Stimulated activated naive CD4-positive, alpha-beta T cell treated with Interleukin-2 at 50 U/mL for 16 hours (primary cell): Measurements from ENCODE around the gene CFAP69.
A peak's percentile ranks its signal among the peaks of the same experiment; 100 is the strongest.

Source experiments
- DNase-seq: peaks from one replicate; lab custom pipeline; 2025; lab: John Stamatoyannopoulos, UW

The CFAP69 gene, protein sequence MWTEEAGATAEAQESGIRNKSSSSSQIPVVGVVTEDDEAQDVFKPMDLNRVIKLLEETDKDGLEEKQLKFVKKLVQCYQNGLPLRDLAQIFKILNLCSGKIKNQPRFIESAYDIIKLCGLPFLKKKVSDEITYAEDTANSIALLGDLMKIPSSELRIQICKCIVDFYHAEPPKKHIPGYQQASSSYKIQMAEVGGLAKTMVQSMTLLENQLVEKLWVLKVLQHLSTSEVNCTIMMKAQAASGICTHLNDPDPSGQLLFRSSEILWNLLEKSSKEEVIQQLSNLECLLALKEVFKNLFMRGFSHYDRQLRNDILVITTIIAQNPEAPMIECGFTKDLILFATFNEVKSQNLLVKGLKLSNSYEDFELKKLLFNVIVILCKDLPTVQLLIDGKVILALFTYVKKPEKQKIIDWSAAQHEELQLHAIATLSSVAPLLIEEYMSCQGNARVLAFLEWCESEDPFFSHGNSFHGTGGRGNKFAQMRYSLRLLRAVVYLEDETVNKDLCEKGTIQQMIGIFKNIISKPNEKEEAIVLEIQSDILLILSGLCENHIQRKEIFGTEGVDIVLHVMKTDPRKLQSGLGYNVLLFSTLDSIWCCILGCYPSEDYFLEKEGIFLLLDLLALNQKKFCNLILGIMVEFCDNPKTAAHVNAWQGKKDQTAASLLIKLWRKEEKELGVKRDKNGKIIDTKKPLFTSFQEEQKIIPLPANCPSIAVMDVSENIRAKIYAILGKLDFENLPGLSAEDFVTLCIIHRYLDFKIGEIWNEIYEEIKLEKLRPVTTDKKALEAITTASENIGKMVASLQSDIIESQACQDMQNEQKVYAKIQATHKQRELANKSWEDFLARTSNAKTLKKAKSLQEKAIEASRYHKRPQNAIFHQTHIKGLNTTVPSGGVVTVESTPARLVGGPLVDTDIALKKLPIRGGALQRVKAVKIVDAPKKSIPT

DNA sequence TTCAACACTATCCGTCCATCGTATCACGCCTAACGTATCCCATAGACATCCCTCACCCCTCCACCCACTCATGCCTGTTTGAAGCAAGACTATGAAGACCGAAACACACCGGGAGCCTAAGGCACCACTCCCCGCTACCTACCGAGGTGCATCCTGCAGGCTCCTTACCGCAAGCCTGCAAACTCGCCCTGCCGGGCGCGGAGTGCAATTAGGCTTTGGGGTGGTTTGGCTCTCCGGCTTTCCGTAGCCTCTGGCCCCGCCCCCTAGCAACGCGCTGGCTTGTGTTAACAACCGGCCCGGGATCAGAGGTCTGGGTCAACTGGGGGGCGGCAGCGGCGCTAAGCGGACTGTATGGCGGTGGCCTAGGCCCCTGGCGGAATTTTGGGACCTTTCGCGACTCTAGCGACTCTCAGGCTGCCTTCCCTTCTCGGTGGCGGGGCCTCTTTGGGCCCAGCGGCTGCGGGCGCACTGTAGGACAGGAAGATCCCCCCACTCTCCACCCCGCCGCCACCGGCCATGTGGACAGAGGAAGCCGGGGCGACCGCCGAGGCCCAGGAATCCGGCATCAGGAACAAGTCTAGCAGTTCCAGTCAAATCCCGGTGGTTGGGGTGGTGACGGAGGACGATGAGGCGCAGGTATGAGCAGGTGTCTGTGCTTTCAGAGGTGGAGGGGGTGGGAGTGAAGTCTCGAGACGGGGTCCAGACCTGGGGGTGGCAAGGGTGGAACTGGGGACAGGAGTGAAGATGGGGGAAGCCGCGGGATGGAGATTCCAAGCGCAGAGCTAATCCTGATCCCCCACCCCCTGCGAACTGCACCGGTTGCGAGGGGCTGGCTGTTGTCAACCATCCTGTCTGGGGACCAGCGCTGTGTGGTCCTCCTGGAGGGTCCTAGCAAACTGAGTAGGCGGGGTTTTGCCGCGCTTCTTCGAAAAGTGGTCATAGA lies at the start of gene CFAP69:
TSS of gene CFAP69 (plus strand) at position 266 of the 943 bp plus-strand sequence. CDS start at position 517, 251 bp downstream.
- DNase-seq: peak; percentile 82

DNA sequence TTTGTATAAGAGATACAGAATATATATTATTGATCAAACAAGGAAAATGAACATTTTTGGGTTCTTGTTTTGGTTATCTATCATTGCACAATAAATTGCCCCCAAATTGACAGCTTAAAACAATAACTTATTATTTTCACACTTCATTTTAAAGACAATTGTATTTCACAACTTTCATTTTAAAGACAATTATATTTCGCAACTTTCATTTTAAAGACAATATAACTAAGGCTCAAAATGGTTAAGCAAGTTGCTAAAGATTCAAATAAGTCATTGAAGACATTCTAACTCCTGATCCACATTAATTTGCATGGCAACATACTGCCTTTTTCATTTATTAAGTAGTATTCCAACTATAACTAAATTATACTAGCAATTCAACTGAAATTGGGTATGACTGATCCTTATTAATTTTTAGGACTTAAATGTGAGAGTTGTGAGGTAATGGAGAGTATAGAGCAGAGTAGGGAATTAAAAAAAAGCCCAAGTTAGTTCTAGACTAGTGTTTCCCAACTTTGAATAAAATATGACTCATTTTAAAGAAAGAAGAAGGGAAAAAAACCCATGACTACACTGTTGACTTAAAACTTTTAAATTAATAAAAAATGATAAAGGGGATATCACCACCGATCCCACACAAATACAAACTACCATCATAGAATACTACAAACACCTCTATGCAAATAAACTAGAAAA lies 43.3 kb upstream of the CFAP69 start:
- no peak for DNase-seq

DNA sequence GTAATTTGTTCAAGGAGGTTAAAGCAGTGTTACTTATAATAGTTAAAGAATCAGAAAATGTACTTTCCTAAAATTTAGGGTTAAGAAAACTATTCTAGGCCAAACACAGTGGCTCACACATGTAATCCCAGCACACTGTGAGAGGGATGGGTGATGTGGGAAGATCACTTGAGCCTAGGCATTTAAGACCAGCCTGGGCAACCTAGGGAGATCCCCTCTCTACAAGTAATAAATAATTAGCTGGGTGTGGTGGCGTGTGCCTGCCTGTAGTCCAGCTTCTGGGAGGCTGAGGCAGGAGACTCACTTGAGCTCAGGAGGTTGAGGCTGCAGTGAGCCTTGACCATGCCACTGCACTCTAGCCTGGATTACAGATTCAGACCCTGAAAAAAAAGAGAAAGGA lies 37.0 kb upstream of the CFAP69 start:
- no peak for DNase-seq

DNA sequence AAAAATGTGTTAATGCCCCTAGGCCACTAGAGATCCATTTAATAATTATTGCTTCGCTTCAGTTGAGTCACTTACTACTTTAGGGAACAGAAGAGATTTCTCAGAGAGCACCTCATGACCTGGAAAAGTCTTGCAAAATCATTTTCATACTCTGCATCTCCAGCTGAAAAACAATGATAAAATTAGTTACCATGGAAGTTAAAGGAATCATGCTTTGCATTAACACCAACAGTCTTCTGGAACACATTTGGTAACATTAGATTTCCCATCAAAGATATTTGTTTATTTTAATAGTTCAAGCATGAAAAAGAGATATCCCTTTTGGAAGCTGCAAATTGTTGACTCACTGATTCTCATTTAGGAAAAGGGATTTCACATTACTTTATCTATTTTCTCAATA lies 35.2 kb upstream of the CFAP69 start:
- DNase-seq: no peak

DNA sequence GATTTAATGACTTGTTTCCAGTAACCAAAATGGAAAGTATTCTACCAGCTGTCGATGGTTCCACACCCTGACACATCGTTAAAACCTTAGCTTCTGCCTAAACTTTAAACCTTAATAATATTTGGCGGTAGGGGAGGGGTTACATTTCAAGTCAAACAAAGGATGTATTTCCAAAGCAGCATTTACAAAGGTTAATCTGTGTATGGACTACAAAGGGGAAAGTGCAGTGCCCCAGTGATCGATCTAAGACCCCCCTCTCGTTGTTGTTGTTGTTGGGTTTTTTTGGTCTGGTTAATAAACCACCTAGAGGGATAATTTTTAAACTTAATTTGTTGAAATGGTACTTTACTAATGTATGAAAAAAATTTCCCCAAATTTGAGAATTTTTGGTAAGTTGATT lies 34.5 kb upstream of the CFAP69 start:
- no peak for DNase-seq

DNA sequence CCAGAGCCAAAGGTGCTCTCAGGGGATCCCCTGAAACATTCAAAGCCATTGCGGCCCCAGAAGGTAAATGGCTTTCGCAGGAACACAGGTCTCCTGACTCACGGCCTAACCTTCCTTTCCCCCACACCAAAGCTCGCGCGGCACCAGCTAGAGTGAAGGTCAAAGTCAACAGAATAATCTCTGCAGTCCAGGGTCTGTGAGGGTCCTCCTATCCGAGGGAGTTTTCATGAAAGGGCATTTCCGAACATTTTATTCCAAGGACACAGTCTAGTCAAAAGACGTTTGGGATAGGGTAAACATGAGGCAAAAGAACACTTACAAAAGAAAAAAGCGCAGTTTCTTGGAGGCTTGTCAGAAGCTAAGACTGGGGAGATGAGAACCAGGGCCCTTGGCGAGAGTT lies 34.0 kb upstream of the CFAP69 start:
- no peak for DNase-seq

DNA sequence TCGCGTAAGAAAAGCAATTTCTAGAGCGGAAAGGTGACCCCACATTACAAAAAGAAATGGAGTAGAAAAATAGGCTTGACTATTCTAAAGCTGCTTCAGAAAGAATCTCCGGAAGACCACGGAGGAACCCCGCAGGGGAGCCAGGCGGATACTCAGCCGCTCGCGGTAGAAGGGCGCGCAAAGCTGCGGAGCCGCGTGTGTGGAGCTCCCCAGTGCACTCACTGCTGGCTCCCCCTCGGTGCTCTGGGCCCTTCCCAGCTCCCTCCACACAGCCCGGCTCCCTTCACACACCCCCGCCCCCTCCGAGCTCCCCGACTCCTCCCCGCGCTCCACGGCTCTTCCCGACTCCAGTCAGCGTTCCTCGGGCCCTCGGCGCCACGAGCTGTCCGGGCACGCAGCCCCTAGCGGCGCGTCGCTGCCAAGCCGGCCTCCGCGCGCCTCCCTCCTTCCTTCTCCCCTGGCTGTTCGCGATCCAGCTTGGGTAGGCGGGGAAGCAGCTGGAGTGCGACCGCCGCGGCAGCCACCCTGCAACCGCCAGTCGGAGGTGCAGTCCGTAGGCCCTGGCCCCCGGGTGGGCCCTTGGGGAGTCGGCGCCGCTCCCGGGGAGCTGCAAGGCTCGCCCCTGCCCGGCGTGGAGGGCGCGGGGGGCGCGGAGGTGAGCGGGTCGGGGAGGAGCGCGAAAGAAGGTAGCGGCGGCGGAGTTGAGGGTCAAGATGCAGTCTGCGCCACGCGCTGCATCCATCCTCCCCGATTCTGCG lies 33.4 kb upstream of the CFAP69 start, which contains the start of gene STEAP2:
TSS of gene STEAP2 (plus strand) at position 350 of the 758 bp plus-strand sequence. CDS start 13,343 bp downstream, outside the sequence.
- no peak for DNase-seq

DNA sequence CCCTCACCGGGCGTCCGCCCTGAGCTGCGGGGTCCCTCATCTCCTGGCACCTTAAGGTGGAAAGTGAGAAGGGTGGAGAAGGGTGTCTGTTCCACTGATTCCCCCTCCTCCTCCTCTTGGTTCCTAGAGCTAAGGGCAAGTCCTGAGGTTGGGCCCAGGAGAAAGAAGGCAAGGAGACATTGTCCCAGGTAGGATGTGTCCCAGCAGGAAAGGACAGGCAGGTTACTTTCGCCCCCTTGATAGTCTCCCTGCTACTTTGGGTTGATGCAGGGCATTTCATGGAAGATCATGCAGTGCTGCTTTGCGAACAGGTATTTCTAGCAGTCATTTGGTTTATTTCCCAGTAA lies 32.9 kb upstream of the CFAP69 start:
- DNase-seq: no peak

DNA sequence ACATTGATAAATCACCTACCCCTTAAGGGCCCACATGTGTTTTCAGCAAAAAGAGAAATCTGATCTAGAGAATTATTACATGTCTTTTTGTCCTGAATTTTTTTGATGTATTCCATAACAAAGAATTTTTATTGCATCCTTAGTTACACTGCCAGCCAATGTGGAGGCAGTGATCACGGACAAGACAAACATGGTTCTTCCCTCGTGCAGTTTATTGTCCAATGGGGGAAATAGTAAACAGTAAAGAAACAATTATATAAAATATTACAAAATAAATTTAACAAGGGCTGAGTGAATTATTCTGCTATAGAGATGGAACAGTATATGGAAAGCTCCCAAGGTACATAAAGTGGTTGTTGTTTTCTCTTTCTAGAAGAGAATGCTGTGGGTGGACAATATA lies 31.5 kb upstream of the CFAP69 start:
- no peak for DNase-seq

DNA sequence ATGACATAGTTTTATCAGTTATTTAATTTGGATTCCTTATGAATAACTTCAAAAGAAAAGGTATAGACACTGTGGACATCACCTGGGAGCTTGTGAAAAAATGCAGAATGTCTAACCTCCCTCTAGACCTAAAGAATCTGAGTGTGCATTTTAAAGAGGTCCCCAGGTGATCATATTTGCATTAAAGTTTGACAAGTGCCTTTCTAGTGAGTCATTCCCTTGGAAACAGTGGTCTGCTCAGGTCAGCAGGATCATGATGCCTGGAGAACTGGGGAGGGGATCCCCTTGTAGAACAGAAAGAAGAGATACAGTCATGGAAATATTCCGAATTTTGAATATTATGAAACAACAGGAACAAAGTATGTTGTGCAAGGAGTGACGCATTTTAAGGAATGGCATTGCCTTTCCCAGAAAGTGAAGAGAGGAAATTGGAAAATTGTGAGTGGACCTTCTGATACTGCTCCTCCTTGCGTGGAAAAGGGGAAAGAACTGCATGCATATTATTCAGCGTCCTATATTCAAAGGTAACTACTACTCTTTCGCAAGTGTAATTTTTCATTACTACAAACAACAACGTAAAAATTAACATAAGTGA lies 28.8 kb upstream of the CFAP69 start:
- no peak for DNase-seq

DNA sequence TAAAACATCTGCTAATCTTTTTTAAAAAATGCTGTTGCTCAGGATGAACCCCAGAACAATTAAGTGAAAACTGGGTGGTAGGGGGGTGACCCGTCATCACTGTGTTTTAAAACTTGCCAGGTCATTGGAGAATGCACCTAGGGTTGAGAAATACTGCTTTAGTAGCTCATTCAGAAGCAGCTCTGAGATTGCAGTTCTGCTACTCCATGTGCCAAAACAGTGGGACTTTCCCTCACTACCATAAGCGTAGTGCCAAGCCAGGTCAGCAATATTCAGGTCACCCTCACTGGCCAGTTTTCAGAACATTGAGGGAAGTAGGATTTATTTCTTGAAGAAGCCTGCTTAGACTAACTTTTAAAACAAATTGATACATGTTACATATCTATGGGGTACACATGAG lies 28.2 kb upstream of the CFAP69 start:
- DNase-seq: no peak

DNA sequence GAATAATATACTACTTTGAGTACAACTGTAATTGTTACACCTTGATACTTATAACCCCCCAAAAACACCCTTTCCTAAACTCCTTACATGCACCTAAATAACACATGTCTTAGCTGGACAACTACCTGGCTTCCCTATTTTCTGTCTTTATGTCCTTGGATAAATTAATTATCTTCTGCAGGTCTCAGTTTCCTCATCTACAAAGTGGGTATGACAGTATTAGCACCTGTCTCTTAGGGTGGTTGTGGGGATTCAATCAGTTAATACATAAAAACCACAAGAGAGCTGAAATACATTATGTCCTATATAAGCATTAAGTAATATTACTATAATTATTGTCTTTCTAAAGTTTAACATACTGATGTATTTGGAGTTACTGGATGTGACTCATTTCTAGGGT lies 22.6 kb upstream of the CFAP69 start:
- no peak for DNase-seq

DNA sequence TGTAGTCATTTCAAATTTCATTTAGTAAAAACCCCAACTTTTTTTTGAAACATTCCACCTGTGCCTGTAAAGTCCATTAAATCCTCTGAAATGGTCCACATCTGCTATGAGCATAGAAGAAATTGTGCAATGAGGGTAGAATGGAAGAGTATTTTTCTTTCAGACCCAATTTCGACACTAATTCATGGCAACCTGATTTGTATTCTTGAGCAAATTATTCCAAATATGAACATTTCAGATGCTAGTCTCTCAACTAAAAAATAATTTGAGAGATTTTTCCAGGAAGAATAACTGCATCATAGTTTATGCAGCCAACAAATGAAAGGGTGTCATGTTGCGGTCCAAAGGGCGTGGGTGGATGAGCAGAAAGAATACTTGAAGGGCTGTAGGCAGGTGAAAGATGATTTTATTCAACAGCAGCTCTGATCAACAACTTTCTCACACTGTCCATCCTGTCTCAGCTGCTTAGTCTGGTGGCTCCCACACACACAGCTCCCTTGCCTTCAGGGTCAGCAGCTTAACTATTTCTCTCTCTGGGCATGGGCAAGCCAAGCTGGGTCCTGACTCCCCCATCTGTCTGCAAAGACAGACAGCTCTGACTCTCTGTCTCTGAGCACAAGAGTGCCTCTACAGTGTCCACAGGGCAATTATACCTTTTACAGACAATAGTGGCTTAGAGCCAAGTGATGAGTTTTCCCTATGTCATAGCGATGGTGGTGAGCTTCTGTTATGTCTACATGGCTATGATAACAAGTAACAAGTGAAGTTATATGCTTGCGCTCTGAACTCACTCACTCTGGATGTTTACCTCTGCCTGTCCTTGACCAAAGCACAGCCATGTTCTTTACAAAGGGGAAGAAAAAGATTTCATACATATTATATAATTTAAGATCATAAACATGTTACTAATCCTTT lies 21.9 kb upstream of the CFAP69 start:
- no peak for DNase-seq

DNA sequence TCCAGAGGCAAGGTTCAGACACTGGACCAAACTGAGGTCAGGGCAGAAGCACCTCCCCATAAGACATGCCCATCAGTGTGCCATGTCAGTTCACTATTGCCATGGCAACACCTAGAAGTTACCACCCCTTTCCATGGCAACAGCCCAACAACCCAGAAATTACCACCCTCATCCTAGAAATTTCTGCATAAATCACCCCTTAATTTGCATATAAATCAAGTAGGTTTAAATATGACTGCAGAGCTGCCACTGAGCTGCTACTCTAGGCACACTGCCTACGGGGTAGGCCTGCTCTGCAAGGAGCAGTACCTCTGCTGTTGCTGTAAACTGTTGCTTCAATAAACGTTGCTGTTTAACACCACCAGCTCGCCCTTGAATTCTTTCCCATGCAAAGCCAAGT lies 20.8 kb upstream of the CFAP69 start:
- no peak for DNase-seq

DNA sequence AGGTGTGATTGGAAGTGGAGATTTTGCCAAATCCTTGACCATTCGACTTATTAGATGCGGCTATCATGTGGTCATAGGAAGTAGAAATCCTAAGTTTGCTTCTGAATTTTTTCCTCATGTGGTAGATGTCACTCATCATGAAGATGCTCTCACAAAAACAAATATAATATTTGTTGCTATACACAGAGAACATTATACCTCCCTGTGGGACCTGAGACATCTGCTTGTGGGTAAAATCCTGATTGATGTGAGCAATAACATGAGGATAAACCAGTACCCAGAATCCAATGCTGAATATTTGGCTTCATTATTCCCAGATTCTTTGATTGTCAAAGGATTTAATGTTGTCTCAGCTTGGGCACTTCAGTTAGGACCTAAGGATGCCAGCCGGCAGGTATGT lies 19.8 kb upstream of the CFAP69 start:
- no peak for DNase-seq

DNA sequence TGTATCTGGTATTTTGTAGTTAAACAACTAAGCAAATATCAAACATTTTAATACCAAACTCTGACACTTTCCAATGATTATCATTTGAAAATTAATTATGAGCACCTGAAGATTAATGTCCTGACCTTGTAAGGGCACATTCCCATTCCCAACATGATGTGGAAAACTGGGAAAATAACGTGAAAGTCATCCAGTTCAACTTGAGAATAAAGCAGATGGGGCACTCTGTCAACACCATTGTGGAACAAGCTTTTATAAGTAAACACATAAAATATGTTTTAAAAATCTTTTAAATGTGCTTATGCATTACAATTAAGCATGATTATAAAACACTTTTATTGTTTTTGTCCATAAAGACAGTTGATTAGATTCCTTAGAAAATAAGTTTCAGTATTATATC lies 19.4 kb upstream of the CFAP69 start:
- no peak for DNase-seq

DNA sequence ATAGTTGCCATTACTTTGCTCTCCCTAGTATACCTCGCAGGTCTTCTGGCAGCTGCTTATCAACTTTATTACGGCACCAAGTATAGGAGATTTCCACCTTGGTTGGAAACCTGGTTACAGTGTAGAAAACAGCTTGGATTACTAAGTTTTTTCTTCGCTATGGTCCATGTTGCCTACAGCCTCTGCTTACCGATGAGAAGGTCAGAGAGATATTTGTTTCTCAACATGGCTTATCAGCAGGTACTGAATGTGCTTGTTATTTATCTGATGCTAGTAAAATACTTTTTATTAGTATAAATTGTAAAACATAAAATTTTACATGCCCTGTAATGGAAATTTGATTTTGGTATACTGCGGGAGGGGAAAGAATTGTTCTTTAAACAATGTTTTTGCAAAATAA lies 17.7 kb upstream of the CFAP69 start:
- no peak for DNase-seq

DNA sequence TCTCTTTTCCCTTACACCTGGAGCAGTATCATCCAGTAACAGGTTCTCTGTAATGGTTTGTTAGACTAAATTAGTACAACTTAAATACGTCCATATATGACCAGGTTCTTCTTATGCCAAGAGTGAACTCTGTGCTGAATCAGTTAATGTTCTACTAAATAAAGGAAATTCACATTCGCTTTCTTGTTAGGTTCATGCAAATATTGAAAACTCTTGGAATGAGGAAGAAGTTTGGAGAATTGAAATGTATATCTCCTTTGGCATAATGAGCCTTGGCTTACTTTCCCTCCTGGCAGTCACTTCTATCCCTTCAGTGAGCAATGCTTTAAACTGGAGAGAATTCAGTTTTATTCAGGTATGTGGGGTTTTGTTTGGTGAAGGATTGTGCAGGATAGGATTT lies 15.3 kb upstream of the CFAP69 start:
- DNase-seq: no peak

DNA sequence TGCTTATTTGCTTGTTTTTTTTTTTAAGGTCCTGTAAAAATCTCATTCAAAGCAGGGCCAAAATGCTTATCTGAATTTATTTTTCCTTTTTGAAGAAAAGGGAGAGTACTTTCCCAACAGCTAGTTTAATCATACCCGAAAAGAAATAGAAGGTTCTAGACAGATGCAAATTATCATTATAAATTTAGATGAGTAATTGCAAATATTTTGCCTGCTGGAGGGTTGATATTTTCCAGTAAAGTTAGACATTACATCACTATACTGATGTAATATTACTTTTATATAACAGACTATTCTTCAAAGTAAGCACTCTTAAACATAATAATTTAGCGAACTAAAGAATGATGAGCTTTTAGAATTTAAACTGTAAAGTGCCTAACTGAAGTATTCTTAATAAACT lies 14.1 kb upstream of the CFAP69 start:
- DNase-seq: no peak
